HepG2 (cell line): ENCODE measurements around the gene MARVELD3. TPM values are rescaled to one million over a fixed set of nuclear protein-coding genes. Genes with fewer than 3 reads are reported as not detected.

Source experiments
- CBX2 ChIP-seq, 2 experiments: fragments of 200-600 bp in 1 of 2; sonication (generic); formaldehyde crosslinking in 1 of 2; IDR thresholded peaks; 2 replicates each; pipeline versions ENCODE4 v1.7.0 to v1.8.1; 2018 to 2022; ENCODE audit warnings: low read depth in 2 of 2, low read length in 1 of 2, mild to moderate bottlenecking in 1 of 2, missing genetic modification reagents in 1 of 2
- HES4 ChIP-seq: sonication (generic); formaldehyde crosslinking; IDR thresholded peaks from 2 replicates; pipeline ENCODE4 v1.9.0; 2021; ENCODE audit warnings: mild to moderate bottlenecking, missing genetic modification reagents, borderline replicate concordance
- HMG20B ChIP-seq: conservative IDR thresholded peaks from 2 replicates; pipeline ENCODE4 v1.6.1; 2016; ENCODE audit warnings: missing genetic modification reagents, missing compliant biosample characterization
- HOXA9 ChIP-seq: sonication (generic); formaldehyde crosslinking; IDR thresholded peaks from 2 replicates; pipeline ENCODE4 v1.8.1; 2022; ENCODE audit warnings: missing genetic modification reagents, mild to moderate bottlenecking, moderate library complexity, borderline replicate concordance
- NCOA1 ChIP-seq: sonication (generic); formaldehyde crosslinking; IDR thresholded peaks from 2 replicates; pipeline ENCODE4 v1.9.0; 2021; ENCODE audit warnings: missing genetic modification reagents
- NFYB ChIP-seq: sonication (generic); formaldehyde crosslinking; IDR thresholded peaks from 2 replicates; pipeline ENCODE4 v1.4.0; 2020; ENCODE audit warnings: missing genetic modification reagents
- PRMT3 ChIP-seq: sonication (generic); formaldehyde crosslinking; IDR thresholded peaks from 2 replicates; pipeline ENCODE4 v1.8.1; 2022; ENCODE audit warnings: low read depth, mild to moderate bottlenecking, moderate library complexity, missing genetic modification reagents, borderline replicate concordance
- REPIN1 ChIP-seq: sonication (generic); formaldehyde crosslinking; IDR thresholded peaks from 2 replicates; pipeline ENCODE4 v1.8.0; 2022; ENCODE audit warnings: missing genetic modification reagents, low read depth, mild to moderate bottlenecking, borderline replicate concordance
- SRSF4 ChIP-seq: fragments of 200-400 bp; formaldehyde crosslinking; IDR thresholded peaks from one replicate; pipeline ENCODE4 v1.6.1; 2018; ENCODE audit warnings: mild to moderate bottlenecking, low read depth, low read length, moderate library complexity; ENCODE audit not compliant: poor library complexity, severe bottlenecking
- SYNCRIP ChIP-seq: fragments of 200-400 bp; formaldehyde crosslinking; IDR thresholded peaks from 2 replicates; pipeline ENCODE4 v1.6.1; 2018; ENCODE audit warnings: mild to moderate bottlenecking, low read depth, low read length; ENCODE audit not compliant: insufficient read depth
- TBP ChIP-seq: sonication (generic); formaldehyde crosslinking; IDR thresholded peaks from 2 replicates; pipeline ENCODE4 v1.5.0; 2020; ENCODE audit warnings: missing genetic modification reagents
- TMF1 ChIP-seq: sonication (generic); formaldehyde crosslinking; IDR thresholded peaks from 2 replicates; pipeline ENCODE4 v1.8.1; 2022; ENCODE audit warnings: low read depth, missing genetic modification reagents
- ZBTB49 ChIP-seq: sonication (generic); formaldehyde crosslinking; IDR thresholded peaks from 2 replicates; pipeline ENCODE4 v1.4.0; 2020; ENCODE audit warnings: missing genetic modification reagents, borderline replicate concordance
- ZMAT3 ChIP-seq: sonication (generic); formaldehyde crosslinking; conservative IDR thresholded peaks from 2 replicates; pipeline ENCODE4 v1.7.0; 2021; ENCODE audit warnings: missing genetic modification reagents
- ZNF225 ChIP-seq: sonication (generic); formaldehyde crosslinking; IDR thresholded peaks from 2 replicates; pipeline ENCODE4 v1.4.0; 2020; ENCODE audit warnings: mild to moderate bottlenecking, missing genetic modification reagents
- ZNF256 ChIP-seq: sonication (generic); formaldehyde crosslinking; conservative IDR thresholded peaks from 2 replicates; pipeline ENCODE4 v1.4.0; 2020; ENCODE audit warnings: missing genetic modification reagents
- ZNF530 ChIP-seq: sonication (generic); formaldehyde crosslinking; IDR thresholded peaks from 2 replicates; pipeline ENCODE4 v1.5.0; 2020; ENCODE audit warnings: low read depth, mild to moderate bottlenecking, missing genetic modification reagents
- ZNF841 ChIP-seq: sonication (generic); formaldehyde crosslinking; IDR thresholded peaks from 2 replicates; pipeline ENCODE4 v1.8.1; 2023; ENCODE audit warnings: missing genetic modification reagents, borderline replicate concordance
- polyA plus RNA-seq, 8 experiments: library from polyadenylated mRNA; depleted of rRNA in 3 of 8; stranded (reverse) in 7 of 8; unstranded in 1 of 8; fragments of >200 nt; fragmentation: Illumina TruSeq in 4 of 8; extraction: Trizol in 4 of 8; gene quantifications; 2 replicates each; pipeline versions ENCODE4 v1.2.1 to v1.2.3, GENCODE V29; 2011 to 2016; ENCODE audit warnings: low read depth in 4 of 8, missing spikeins in 1 of 8, mixed read lengths in 1 of 8; ENCODE audit not compliant: insufficient read depth in 1 of 8
- total RNA-seq, 5 experiments: library from RNA; depleted of rRNA; stranded (reverse); fragments of >200 nt; fragmentation: Illumina TruSeq; extraction: Trizol; gene quantifications; 2 replicates each; pipeline ENCODE4 v1.2.3, GENCODE V29; 2016; ENCODE audit warnings: low read depth in 1 of 5
- TF ChIP-seq, protein P1 (sequence below): sonication (generic); formaldehyde crosslinking; IDR thresholded peaks from 2 replicates; pipeline ENCODE4 v1.4.0; 2020; ENCODE audit warnings: missing genetic modification reagents, borderline replicate concordance
- TF ChIP-seq, protein P2 (sequence below): sonication (generic); formaldehyde crosslinking; IDR thresholded peaks from 2 replicates; pipeline ENCODE4 v1.5.1; 2020; ENCODE audit warnings: missing genetic modification reagents, mild to moderate bottlenecking, borderline replicate concordance

The MARVELD3 gene
- total and polyA plus RNA-seq, 2 of the 13 experiments (the other 11 are each of a cell fraction or from before 2014, with no cell fraction given): 4.8 to 5.6 TPM

DNA sequence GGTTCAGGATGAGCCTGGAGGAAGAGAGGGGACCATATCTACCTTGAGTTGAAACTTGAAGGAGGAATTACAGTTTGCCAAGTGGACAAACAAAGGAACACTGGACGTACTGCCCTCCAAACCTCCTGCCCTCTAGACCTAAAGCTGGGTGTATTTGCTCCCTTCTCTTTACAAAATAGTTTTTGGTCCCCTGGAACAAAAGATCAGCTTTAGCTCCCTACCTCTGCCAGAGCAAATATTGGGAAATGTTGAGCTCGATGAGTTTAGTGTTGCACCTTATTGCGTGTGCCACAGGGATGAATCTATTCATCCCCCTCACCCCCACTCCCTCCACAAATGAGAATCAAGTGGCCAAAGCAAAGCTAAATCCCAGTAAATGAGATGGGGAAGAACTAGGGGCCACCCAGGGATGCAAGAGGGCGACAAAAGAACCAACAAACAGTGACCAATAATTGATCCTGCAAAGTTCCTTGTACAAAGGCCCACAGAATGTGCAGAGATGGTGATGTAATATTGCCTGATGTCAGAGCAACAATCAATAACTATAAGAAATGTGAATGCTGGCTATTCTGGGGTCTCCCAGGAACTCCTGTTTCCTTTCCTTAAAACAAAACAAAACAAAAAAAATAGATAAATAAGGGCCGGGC is 31.9 kb upstream of the MARVELD3 start (continued):
- TF ChIP-seq, protein P1, sequence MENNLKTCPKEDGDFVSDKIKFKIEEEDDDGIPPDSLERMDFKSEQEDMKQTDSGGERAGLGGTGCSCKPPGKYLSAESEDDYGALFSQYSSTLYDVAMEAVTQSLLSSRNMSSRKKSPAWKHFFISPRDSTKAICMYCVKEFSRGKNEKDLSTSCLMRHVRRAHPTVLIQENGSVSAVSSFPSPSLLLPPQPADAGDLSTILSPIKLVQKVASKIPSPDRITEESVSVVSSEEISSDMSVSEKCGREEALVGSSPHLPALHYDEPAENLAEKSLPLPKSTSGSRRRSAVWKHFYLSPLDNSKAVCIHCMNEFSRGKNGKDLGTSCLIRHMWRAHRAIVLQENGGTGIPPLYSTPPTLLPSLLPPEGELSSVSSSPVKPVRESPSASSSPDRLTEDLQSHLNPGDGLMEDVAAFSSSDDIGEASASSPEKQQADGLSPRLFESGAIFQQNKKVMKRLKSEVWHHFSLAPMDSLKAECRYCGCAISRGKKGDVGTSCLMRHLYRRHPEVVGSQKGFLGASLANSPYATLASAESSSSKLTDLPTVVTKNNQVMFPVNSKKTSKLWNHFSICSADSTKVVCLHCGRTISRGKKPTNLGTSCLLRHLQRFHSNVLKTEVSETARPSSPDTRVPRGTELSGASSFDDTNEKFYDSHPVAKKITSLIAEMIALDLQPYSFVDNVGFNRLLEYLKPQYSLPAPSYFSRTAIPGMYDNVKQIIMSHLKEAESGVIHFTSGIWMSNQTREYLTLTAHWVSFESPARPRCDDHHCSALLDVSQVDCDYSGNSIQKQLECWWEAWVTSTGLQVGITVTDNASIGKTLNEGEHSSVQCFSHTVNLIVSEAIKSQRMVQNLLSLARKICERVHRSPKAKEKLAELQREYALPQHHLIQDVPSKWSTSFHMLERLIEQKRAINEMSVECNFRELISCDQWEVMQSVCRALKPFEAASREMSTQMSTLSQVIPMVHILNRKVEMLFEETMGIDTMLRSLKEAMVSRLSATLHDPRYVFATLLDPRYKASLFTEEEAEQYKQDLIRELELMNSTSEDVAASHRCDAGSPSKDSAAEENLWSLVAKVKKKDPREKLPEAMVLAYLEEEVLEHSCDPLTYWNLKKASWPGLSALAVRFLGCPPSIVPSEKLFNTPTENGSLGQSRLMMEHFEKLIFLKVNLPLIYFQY (CRISPR knock-in tag): 0 out of 2 replicates have a peak, but pooled peaks have one; percentile 66
- peak; percentile 72 for TF ChIP-seq HMG20B (CRISPR knock-in tag)
- TF ChIP-seq REPIN1 (CRISPR knock-in tag): peak; percentile 76; the same call in 1 of the 2 replicates
- no peak for TF ChIP-seq SYNCRIP
- TF ChIP-seq NCOA1 (CRISPR knock-in tag): no peak
- TF ChIP-seq, protein P2, sequence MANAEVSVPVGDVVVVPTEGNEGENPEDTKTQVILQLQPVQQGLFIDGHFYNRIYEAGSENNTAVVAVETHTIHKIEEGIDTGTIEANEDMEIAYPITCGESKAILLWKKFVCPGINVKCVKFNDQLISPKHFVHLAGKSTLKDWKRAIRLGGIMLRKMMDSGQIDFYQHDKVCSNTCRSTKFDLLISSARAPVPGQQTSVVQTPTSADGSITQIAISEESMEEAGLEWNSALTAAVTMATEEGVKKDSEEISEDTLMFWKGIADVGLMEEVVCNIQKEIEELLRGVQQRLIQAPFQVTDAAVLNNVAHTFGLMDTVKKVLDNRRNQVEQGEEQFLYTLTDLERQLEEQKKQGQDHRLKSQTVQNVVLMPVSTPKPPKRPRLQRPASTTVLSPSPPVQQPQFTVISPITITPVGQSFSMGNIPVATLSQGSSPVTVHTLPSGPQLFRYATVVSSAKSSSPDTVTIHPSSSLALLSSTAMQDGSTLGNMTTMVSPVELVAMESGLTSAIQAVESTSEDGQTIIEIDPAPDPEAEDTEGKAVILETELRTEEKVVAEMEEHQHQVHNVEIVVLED (CRISPR knock-in tag): no peak
- TF ChIP-seq PRMT3: no peak; the same call in 1 of the 2 replicates
- no peak for TF ChIP-seq HOXA9
- no peak for TF ChIP-seq SRSF4
- no peak for TF ChIP-seq HES4 (CRISPR knock-in tag)
- TF ChIP-seq ZNF256 (CRISPR knock-in tag): no peak
- no peak for TF ChIP-seq ZBTB49
- no peak for TF ChIP-seq TMF1 (CRISPR knock-in tag)
- TF ChIP-seq ZMAT3: no peak
- TF ChIP-seq TBP (CRISPR knock-in tag): no peak
- TF ChIP-seq ZNF530: no peak
- no peak for TF ChIP-seq ZNF225 (CRISPR knock-in tag)
- TF ChIP-seq CBX2 (IDR thresholded peaks at IDR 0.05; ENCODE audit: low read depth, low read length): no peak
- TF ChIP-seq CBX2 (CRISPR knock-in tag; IDR thresholded peaks at IDR 0.05; ENCODE audit: low read depth): no peak
- no peak for TF ChIP-seq ZNF841
- peak; percentile 48; the same call in 1 of the 2 replicates for TF ChIP-seq NFYB
